NCI-H2107 treated with DMSO at 0.1 percent for 48 hours (cell line): ENCODE data around the gene CCDC180.
"Not testable (repeated sequence)": the region's sequence is repeated elsewhere in the genome, so short reads cannot be mapped to it uniquely, and the experiment has no call there.

Source experiments
- DNase-seq: peaks from one replicate; lab custom pipeline; 2025; ENCODE audit not compliant: unreplicated experiment; lab: John Stamatoyannopoulos, UW

The CCDC180 gene

GRCh38 chr9:97307500-97308163, at the start of gene CCDC180:
Gene CCDC180, plus strand, starts transcription at chr9:97307659. Its CDS starts 405 bp downstream, at chr9:97308064.
- DNase-seq: no peak

GRCh38 chr9:97259834-97260514, 47.5 kb upstream of the CCDC180 start:
- DNase-seq: not testable (repeated sequence)

- no peak for DNase-seq
These were observed 36.2 kb upstream of the CCDC180 start for GRCh38 chr9:97271292-97271691.

- DNase-seq: no peak
These were observed 35.4 kb upstream of the CCDC180 start for GRCh38 chr9:97272072-97272471.

GRCh38 chr9:97276310-97276852, 31.1 kb upstream of the CCDC180 start:
- DNase-seq: no peak

GRCh38 chr9:97277953-97278352, 29.5 kb upstream of the CCDC180 start:
- no peak for DNase-seq

GRCh38 chr9:97280755-97281330, 26.6 kb upstream of the CCDC180 start:
- DNase-seq: no peak

- no peak for DNase-seq
These were observed 23.7 kb upstream of the CCDC180 start for GRCh38 chr9:97283768-97284167.

GRCh38 chr9:97284798-97285197, 22.7 kb upstream of the CCDC180 start:
- no peak for DNase-seq

- no peak for DNase-seq
These were observed 15.3 kb upstream of the CCDC180 start for GRCh38 chr9:97292200-97292599.

- no peak for DNase-seq
These were observed 14.2 kb upstream of the CCDC180 start for GRCh38 chr9:97293207-97293721.

- DNase-seq: no peak
These were observed 13.6 kb upstream of the CCDC180 start for GRCh38 chr9:97293818-97294217.

GRCh38 chr9:97297889-97298288, 9.6 kb upstream of the CCDC180 start:
- DNase-seq: no peak

- DNase-seq: no peak
These were observed 7.5 kb upstream of the CCDC180 start for GRCh38 chr9:97299809-97300414.

GRCh38 chr9:97300586-97300985, 6.9 kb upstream of the CCDC180 start:
- DNase-seq: no peak

- no peak for DNase-seq
These were observed 5.5 kb upstream of the CCDC180 start for GRCh38 chr9:97301974-97302373.

GRCh38 chr9:97304586-97304985, 2.9 kb upstream of the CCDC180 start:
- DNase-seq: no peak

GRCh38 chr9:97305501-97306298, 1.8 kb upstream of the CCDC180 start:
- DNase-seq: no peak

- no peak for DNase-seq
These were observed 368 bp upstream of the CCDC180 start for GRCh38 chr9:97307091-97307490.

GRCh38 chr9:97309260-97309659, 1.8 kb downstream of the CCDC180 start:
- DNase-seq: no peak

- no peak for DNase-seq
These were observed 2.6 kb downstream of the CCDC180 start for GRCh38 chr9:97310023-97310422.
